ENCODE results near the gene ABCC11. TPM values are rescaled to one million over a fixed set of nuclear protein-coding genes. Genes with fewer than 3 reads are reported as not detected.

The ABCC11 gene
- total and polyA plus RNA-seq, 12 donors, result 0.01 to 0.61 (median 0.24) TPM; not detected in 5

DNA sequence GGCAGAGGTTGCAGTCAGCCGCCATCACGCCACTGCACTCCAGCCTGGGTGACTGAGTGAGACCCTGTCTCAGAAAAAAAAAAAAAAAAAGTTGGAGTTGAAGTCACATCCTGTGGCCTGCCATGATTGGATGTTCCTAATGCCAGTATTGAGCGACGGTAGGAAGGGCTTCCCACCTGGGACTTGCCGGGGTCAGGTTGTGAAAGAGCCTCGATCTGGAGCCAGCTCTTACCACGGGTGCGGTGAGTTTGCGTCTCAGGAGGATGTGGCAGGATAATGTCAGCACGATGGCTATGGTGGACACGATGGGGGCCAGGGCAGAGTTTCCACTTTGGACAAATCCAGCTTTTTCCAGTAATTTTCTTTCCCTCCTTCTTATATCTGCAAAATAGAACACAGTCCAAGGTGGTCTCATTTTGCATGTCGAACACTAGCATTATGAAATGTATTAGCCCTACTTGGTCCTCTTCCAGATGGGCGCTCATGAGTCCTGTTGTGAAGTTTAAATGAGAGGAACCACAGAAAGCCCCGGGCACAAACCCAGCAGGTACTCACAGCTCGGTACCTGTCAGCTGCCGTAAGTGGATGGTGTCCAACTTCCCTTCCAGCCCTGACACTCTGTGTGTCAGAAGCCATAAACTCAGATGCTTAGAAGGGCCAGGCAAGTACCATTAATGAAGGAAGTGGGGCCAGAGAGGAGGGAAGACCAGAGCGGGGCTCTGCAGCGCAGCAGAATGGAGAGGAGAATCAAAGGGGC, 113.7 kb downstream of the ABCC11 start:
- intact Hi-C loops (cut with DNase I), result no loop called here
- WGBS, 2 donors, result 89 to 92% methylated on average over 18 of the region's 18 CpGs
- TF ChIP-seq, protein P1, sequence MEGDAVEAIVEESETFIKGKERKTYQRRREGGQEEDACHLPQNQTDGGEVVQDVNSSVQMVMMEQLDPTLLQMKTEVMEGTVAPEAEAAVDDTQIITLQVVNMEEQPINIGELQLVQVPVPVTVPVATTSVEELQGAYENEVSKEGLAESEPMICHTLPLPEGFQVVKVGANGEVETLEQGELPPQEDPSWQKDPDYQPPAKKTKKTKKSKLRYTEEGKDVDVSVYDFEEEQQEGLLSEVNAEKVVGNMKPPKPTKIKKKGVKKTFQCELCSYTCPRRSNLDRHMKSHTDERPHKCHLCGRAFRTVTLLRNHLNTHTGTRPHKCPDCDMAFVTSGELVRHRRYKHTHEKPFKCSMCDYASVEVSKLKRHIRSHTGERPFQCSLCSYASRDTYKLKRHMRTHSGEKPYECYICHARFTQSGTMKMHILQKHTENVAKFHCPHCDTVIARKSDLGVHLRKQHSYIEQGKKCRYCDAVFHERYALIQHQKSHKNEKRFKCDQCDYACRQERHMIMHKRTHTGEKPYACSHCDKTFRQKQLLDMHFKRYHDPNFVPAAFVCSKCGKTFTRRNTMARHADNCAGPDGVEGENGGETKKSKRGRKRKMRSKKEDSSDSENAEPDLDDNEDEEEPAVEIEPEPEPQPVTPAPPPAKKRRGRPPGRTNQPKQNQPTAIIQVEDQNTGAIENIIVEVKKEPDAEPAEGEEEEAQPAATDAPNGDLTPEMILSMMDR (IDR thresholded peaks at IDR 0.05), result no peak

DNA sequence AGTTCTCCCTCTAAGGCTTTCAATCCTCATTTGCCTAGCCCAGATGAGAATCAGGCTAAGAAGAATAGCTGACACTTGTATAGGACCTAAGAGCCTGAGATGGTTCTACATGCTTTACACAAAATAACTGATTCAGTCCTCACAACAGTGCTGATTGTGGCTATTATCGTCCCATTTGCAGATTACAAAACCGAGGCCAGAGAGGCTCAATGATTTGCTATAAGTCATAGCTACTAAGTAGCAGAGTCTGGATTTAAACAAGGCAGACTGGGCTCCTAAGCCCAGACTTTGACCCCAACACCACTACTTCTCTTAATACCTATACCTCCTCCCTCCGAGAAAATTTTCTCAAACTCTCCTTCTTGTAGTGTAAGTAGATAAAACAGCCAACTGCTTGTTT, 114.6 kb downstream of the ABCC11 start:
- ATAC-seq, result no peak
- no peak for DNase-seq
- TF ChIP-seq, protein P1 (IDR thresholded peaks at IDR 0.05), result no peak
- Histone ChIP-seq H3K4me3 (no peak overlapping the region), H3K27ac (no peak overlapping the region), H3K4me1 (peaks cover 2 to 34% (median 19%) of the 10 kb centered on the region in 9 donors), H3K9me3 (no peaks in the 10 kb centered on the region), H3K27me3 (no peaks in the 10 kb centered on the region), H3K36me3 (no peaks in the 10 kb centered on the region)
- WGBS, 2 donors, result 87 to 91% methylated on average over 3 of the region's 3 CpGs
- intact Hi-C loops (cut with DNase I), result no loop called here

More for the DNA sequence above, 113.7 kb downstream of the ABCC11 start:
- no peak for DNase-seq
- Histone ChIP-seq H3K27ac (no peak overlapping the region), H3K4me1 (peaks cover 2 to 35% (median 25%) of the 10 kb centered on the region in 9 donors), H3K36me3 (no peaks in the 10 kb centered on the region), H3K27me3 (no peaks in the 10 kb centered on the region), H3K9me3 (no peaks in the 10 kb centered on the region), H3K4me3 (no peak overlapping the region)
- no peak for ATAC-seq

DNA sequence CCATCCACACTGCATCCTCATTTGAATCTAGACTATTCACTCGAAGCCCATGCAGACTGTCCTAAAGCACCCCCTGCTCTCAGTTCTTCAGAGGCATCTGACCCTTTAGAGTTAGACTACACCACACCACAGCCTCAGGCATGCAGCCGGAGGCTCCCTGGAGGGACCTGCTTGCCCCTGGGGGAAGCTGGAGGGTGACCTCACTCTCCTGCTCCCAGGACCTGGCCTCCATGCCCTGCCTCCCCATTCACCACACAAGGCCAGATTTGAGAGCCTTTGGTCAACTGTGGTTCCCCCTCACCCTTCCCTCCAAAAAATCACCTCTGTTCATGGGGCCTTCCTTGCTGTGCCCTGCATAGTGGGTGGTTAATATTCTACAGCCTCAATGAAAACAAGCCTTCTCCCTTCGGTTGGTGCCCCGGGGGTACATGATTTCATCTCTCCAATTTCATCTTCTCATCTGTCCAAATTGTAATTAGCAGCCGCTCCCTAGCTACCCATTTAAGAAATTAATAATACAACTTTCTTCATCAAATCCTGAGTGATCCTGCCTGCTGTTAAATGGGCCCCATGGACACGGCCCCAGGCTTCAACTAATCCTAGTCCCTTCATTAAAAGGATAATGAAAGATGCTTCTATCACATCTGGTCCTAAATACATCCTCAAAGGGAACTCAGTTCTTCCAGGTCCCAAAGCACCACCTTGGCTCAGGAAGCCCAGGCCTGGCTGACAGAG, 116.0 kb downstream of the ABCC11 start:
- H3K36me3 ChIP-seq, result no peaks in the 10 kb centered on the region
- no peaks in the 10 kb centered on the region for H3K27me3 ChIP-seq
- intact Hi-C loops (cut with DNase I), result no loop called here
- H3K9me3 ChIP-seq, result no peaks in the 10 kb centered on the region
- whole genome bisulfite sequencing, 2 donors, result 90 to 94% methylated on average over 6 of the region's 6 CpGs
- no peak for DNase-seq
- peaks cover 0 to 34% (median 18%) of the 10 kb centered on the region in 9 donors for H3K4me1 ChIP-seq
- H3K4me3 ChIP-seq, result no peak overlapping the region
- no peak overlapping the region for H3K27ac ChIP-seq
- TF ChIP-seq, protein P1 (IDR thresholded peaks at IDR 0.05), result no peak
- no peak for ATAC-seq

DNA sequence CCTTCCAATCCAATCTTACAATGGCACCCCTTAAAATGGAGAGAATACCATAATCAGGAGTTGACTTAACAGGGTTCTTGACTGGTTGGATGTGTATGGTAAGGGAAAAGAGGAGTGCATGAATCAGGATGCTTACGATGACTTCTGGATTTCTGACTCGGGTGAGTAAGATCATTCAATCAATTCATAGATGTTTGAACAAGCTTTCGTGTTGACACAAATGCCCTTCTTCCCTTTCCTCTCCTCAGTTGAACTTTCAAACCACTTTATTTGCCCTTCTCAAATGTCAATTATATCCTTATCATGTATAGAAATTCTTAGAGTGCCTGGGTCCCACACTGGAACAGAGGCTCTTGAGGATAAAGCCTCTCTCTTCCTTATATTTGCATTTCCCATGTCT, 117.4 kb downstream of the ABCC11 start:
- Histone ChIP-seq H3K27ac (no peak overlapping the region), H3K4me1 (peaks cover 0 to 43% (median 18%) of the 10 kb centered on the region in 9 donors), H3K27me3 (no peaks in the 10 kb centered on the region), H3K4me3 (no peak overlapping the region), H3K36me3 (no peaks in the 10 kb centered on the region), H3K9me3 (no peaks in the 10 kb centered on the region)
- whole genome bisulfite sequencing, 2 donors, result 91 to 93% methylated on average over 3 of the region's 3 CpGs
- DNase-seq, result no peak
- TF ChIP-seq, protein P1 (IDR thresholded peaks at IDR 0.05), result no peak
- intact Hi-C loops (cut with DNase I), result no loop called here
- no peak for ATAC-seq
